Tracheal epithelial cell (primary cell): ENCODE results near the gene SLC44A1. TPM values are rescaled to one million over a fixed set of nuclear protein-coding genes. Genes with fewer than 3 reads are reported as not detected.

Source experiments
- total RNA-seq: library from RNA; depleted of rRNA; stranded (reverse); fragments of >200 nt; gene quantifications from 2 replicates; pipeline ENCODE4 v1.2.1, GENCODE V29; 2014

Gene SLC44A1
- total RNA-seq: 57.8 and 75.7 TPM in 2 replicates

GRCh38 chr9:105244003-105244733 lies at the start of gene SLC44A1:
Gene SLC44A1 (plus strand): TSS chr9:105244651. CDS start chr9:105244869, 218 bp downstream.

GRCh38 chr9:105447814-105448812 lies 203.7 kb downstream of the SLC44A1 start, which contains the start of gene FSD1L:
Gene FSD1L (plus strand): TSS chr9:105448034. CDS start chr9:105448221, 187 bp downstream.

Other genes with a start within 250 kb of the SLC44A1 start
- 3.2 and 4.8 TPM in 2 replicates for gene FSD1L, start 203.4 kb downstream of the SLC44A1 start, total RNA-seq